H9 (cell line): Measurements from ENCODE around the gene WFDC1. TPM values are rescaled to one million over a fixed set of nuclear protein-coding genes. Genes with fewer than 3 reads are reported as not detected.

Experiments
- DNase-seq: peaks from one replicate; pipeline ENCODE4 v3.0.0-alpha.2; 2017
- H2AFZ ChIP-seq: one replicate; pipeline ENCODE4 v1.6.1; 2013; ENCODE audit warnings: mild to moderate bottlenecking, low read length, control low read depth, moderate library complexity
- H2AK5ac ChIP-seq: 2 replicates; pipeline ENCODE4 v1.6.1; 2013; ENCODE audit warnings: low read length, control low read depth, mixed read lengths; ENCODE audit not compliant: insufficient read length
- H2BK120ac ChIP-seq: one replicate; pipeline ENCODE4 v1.6.1; 2013; ENCODE audit warnings: low read depth, mild to moderate bottlenecking, low read length, control low read depth, inconsistent platforms; ENCODE audit not compliant: poor library complexity, severe bottlenecking
- H2BK12ac ChIP-seq: 2 replicates; pipeline ENCODE4 v1.6.1; 2013; ENCODE audit warnings: low read length, control low read depth, mixed read lengths, low read depth; ENCODE audit not compliant: insufficient read length
- H2BK15ac ChIP-seq: 2 replicates; pipeline ENCODE4 v1.6.1; 2013; ENCODE audit warnings: low read depth, low read length, control low read depth
- H2BK20ac ChIP-seq: one replicate; pipeline ENCODE4 v1.6.1; 2013; ENCODE audit warnings: low read depth, mild to moderate bottlenecking, low read length, control low read depth, inconsistent platforms; ENCODE audit not compliant: poor library complexity, severe bottlenecking
- H2BK5ac ChIP-seq: 2 replicates; pipeline ENCODE4 v1.6.1; 2013; ENCODE audit warnings: low read length, control low read depth, mixed read lengths; ENCODE audit not compliant: insufficient read length
- H3K14ac ChIP-seq: 2 replicates; pipeline ENCODE4 v1.6.1; 2013; ENCODE audit warnings: low read length, control low read depth; ENCODE audit not compliant: insufficient read depth
- H3K18ac ChIP-seq: 2 replicates; pipeline ENCODE4 v1.6.1; 2013; ENCODE audit warnings: low read depth, mild to moderate bottlenecking, mixed read lengths, low read length, control low read depth; ENCODE audit not compliant: insufficient read length
- H3K23ac ChIP-seq: 2 replicates; pipeline ENCODE4 v1.6.1; 2013; ENCODE audit warnings: low read length, control low read depth, mixed read lengths, low read depth; ENCODE audit not compliant: insufficient read length
- H3K23me2 ChIP-seq: 2 replicates; pipeline ENCODE4 v1.6.1; 2013; ENCODE audit warnings: low read depth, mild to moderate bottlenecking, mixed read lengths, low read length, control low read depth; ENCODE audit not compliant: insufficient read length, poor library complexity, severe bottlenecking
- H3K27ac ChIP-seq: 2 replicates; pipeline ENCODE4 v1.5.1; 2013; ENCODE audit warnings: low read length, control low read depth, mixed read lengths, low read depth; ENCODE audit not compliant: insufficient read length
- H3K27me3 ChIP-seq: 2 replicates; pipeline ENCODE4 v1.6.1; 2013; ENCODE audit warnings: low read length, control low read depth, inconsistent platforms; ENCODE audit not compliant: insufficient read depth
- H3K4ac ChIP-seq: 2 replicates; pipeline ENCODE4 v1.6.1; 2013; ENCODE audit warnings: low read depth, mild to moderate bottlenecking, control low read depth, inconsistent platforms, low read length, moderate library complexity
- H3K4me1 ChIP-seq: 2 replicates; pipeline ENCODE4 v1.6.1; 2013; ENCODE audit warnings: low read length, control low read depth, inconsistent platforms; ENCODE audit not compliant: insufficient read depth
- H3K4me2 ChIP-seq: 2 replicates; pipeline ENCODE4 v1.6.1; 2013; ENCODE audit warnings: low read length, control low read depth, mixed read lengths; ENCODE audit not compliant: insufficient read length, insufficient read depth
- H3K56ac ChIP-seq: 2 replicates; pipeline ENCODE4 v1.6.1; 2013; ENCODE audit warnings: low read depth, mild to moderate bottlenecking, mixed read lengths, low read length, control low read depth; ENCODE audit not compliant: insufficient read length
- H3K79me1 ChIP-seq: 2 replicates; pipeline ENCODE4 v1.6.1; 2013; ENCODE audit warnings: low read depth, mild to moderate bottlenecking, moderate library complexity, low read length, control low read depth, inconsistent platforms; ENCODE audit not compliant: insufficient read depth, poor library complexity, severe bottlenecking
- H3K79me2 ChIP-seq: 2 replicates; pipeline ENCODE4 v1.6.1; 2013; ENCODE audit warnings: low read length, control low read depth, inconsistent platforms; ENCODE audit not compliant: insufficient read depth
- H3K9ac ChIP-seq: 2 replicates; pipeline ENCODE4 v1.6.1; 2013; ENCODE audit warnings: low read length, control low read depth, mixed read lengths; ENCODE audit not compliant: insufficient read length; ENCODE audit errors: extremely low read depth
- H3K9me3 ChIP-seq: one replicate; pipeline ENCODE4 v1.6.1; 2013; ENCODE audit warnings: low read depth, low read length, inconsistent platforms; ENCODE audit not compliant: control insufficient read depth
- H3T11ph ChIP-seq: one replicate; pipeline ENCODE4 v1.6.1; 2013; ENCODE audit warnings: mild to moderate bottlenecking, low read length, control low read depth, inconsistent platforms
- H4K20me1 ChIP-seq: one replicate; pipeline ENCODE4 v1.6.1; 2013; ENCODE audit not compliant: control insufficient read depth, insufficient read length, insufficient read depth
- H4K5ac ChIP-seq: 2 replicates; pipeline ENCODE4 v1.6.1; 2013; ENCODE audit warnings: low read depth, mild to moderate bottlenecking, mixed read lengths, low read length, control low read depth; ENCODE audit not compliant: insufficient read length
- H4K8ac ChIP-seq: replicated peaks from 2 replicates; pipeline ENCODE4 v1.6.1; 2013; ENCODE audit warnings: low read length, control low read depth, mixed read lengths, low read depth; ENCODE audit not compliant: insufficient read length
- H4K91ac ChIP-seq: 2 replicates; pipeline ENCODE4 v1.6.1; 2013; ENCODE audit warnings: low read depth, mild to moderate bottlenecking, moderate library complexity, mixed read lengths, low read length, control low read depth; ENCODE audit not compliant: insufficient read length
- H3K27ac Mint-ChIP-seq, 3 experiments: 2 replicates in 2 of 3; 3 replicates in 1 of 3; pipeline ENCODE4 v1.8.0; 2020 to 2021; ENCODE audit warnings: mixed read lengths in 3 of 3, mild to moderate bottlenecking in 1 of 3, moderate library complexity in 1 of 3
- H3K27me3 Mint-ChIP-seq: 2 replicates; pipeline ENCODE4 v1.8.0; 2021; ENCODE audit warnings: low read depth, mild to moderate bottlenecking, moderate library complexity, mixed read lengths
- H3K36me3 Mint-ChIP-seq, 3 experiments: 2 replicates in 2 of 3; 3 replicates in 1 of 3; pipeline ENCODE4 v1.8.0; 2020 to 2021; ENCODE audit warnings: low read depth in 3 of 3, mixed read lengths in 3 of 3; ENCODE audit not compliant: insufficient read depth in 1 of 3
- H3K4me1 Mint-ChIP-seq, 2 experiments: 2 replicates each; pipeline ENCODE4 v1.8.0; 2020; ENCODE audit warnings: mixed read lengths in 2 of 2
- H3K4me3 Mint-ChIP-seq, 2 experiments: 2 replicates in 1 of 2; 3 replicates in 1 of 2; pipeline ENCODE4 v1.8.0; 2020 to 2021; ENCODE audit warnings: mild to moderate bottlenecking in 2 of 2, mixed read lengths in 2 of 2, moderate library complexity in 1 of 2
- H3K9me3 Mint-ChIP-seq, 2 experiments: 2 replicates in 1 of 2; 3 replicates in 1 of 2; pipeline ENCODE4 v1.8.0; 2020; ENCODE audit warnings: mild to moderate bottlenecking in 2 of 2, mixed read lengths in 2 of 2, moderate library complexity in 1 of 2
- WGBS: extraction: QIAGEN DNeasy Blood & Tissue Kit; methylation state at CpG from one replicate; pipeline ENCODE4 v1.1.7; 2013; ENCODE audit warnings: missing lambda C conversion rate, low lambda C conversion rate, mixed read lengths; ENCODE audit not compliant: insufficient read length; ENCODE audit errors: extremely low coverage; 5-methylcytosine and 5-hydroxymethylcytosine counted together
- total RNA-seq: library from RNA; stranded (reverse); gene quantifications from 2 replicates; pipeline ENCODE4 v1.2.1, GENCODE V29; 2021
- TF ChIP-seq, protein P1 (sequence below): fragments of 200-600 bp; sonication (generic); conservative IDR thresholded peaks from 3 replicates; pipeline ENCODE4 v1.8.0; 2021; ENCODE audit warnings: antibody characterized with exemption, mild to moderate bottlenecking

WFDC1 gene
- total RNA-seq, 1 experiment from 2014 or later: 0.24 TPM

DNA sequence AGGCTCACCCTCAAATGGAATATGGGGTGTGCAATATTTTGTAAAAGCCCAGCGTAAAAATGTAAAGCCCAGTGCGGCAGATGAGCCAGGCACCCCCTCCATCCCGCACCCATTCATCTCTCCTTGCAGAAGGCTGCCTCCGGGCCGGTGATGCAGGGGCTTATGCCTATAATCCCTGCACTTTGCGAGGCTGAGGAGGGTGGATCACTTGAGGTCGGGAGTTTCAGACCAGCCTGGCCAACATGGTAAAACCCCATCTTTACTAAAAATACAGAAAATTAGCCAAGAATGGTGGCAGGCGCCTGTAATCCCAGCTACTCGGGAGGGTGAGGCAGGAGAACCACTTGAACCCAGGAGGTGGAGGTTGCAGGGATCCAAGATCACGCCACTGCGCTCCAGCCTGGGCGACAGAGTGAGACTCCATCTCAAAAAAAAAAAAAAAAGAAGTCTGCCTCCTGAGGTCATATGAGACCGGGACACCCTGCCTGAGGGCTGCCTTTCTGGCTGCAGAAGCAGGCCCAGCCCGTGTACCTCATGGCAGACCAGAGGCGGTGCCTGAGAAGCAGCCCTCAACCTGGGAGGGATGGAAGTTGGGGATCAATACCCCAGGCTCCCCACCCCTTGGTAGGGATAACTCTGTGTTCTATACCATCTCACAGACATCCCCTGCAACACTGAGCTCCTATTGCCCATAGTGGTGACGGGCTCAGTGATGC, 56.2 kb downstream of the WFDC1 start:
- no peak overlapping the region for H2BK5ac ChIP-seq
- no peak overlapping the region for H2BK20ac ChIP-seq
- TF ChIP-seq, protein P1, sequence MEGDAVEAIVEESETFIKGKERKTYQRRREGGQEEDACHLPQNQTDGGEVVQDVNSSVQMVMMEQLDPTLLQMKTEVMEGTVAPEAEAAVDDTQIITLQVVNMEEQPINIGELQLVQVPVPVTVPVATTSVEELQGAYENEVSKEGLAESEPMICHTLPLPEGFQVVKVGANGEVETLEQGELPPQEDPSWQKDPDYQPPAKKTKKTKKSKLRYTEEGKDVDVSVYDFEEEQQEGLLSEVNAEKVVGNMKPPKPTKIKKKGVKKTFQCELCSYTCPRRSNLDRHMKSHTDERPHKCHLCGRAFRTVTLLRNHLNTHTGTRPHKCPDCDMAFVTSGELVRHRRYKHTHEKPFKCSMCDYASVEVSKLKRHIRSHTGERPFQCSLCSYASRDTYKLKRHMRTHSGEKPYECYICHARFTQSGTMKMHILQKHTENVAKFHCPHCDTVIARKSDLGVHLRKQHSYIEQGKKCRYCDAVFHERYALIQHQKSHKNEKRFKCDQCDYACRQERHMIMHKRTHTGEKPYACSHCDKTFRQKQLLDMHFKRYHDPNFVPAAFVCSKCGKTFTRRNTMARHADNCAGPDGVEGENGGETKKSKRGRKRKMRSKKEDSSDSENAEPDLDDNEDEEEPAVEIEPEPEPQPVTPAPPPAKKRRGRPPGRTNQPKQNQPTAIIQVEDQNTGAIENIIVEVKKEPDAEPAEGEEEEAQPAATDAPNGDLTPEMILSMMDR: no peak
- H3K79me2 ChIP-seq: no peaks in the 10 kb centered on the region
- H4K8ac ChIP-seq: no peak overlapping the region
- H3K27me3 Mint-ChIP-seq: peaks cover 1% of the 10 kb centered on the region; the same call in 1 of the 2 replicates
- peaks cover 0 to 8% of the 10 kb centered on the region in 2 experiments; a peak in 2 of 4 replicates for H3K4me1 Mint-ChIP-seq
- H3K56ac ChIP-seq: no peak overlapping the region
- DNase-seq: no peak
- no peaks in the 10 kb centered on the region for H3K9me3 Mint-ChIP-seq
- H3K4me2 ChIP-seq: no peak overlapping the region
- no peak overlapping the region for H3K23ac ChIP-seq
- no peaks in the 10 kb centered on the region for H3K9me3 ChIP-seq
- H2BK12ac ChIP-seq: no peak overlapping the region
- no peaks in the 10 kb centered on the region for H3K79me1 ChIP-seq
- H2AFZ ChIP-seq: no peak overlapping the region
- no peak overlapping the region for H3K18ac ChIP-seq
- WGBS: no CpG with 5 or more reads among the region's 16 CpGs
- H3K27me3 ChIP-seq: no peaks in the 10 kb centered on the region
- H3K4me1 ChIP-seq: no peaks in the 10 kb centered on the region
- H4K91ac ChIP-seq: no peak overlapping the region
- no peak overlapping the region for H3K27ac Mint-ChIP-seq
- no peak overlapping the region for H3K9ac ChIP-seq
- no peak overlapping the region for H2BK120ac ChIP-seq
- no peak overlapping the region for H3K27ac ChIP-seq
- H3K14ac ChIP-seq: no peak overlapping the region
- H2BK15ac ChIP-seq: no peak overlapping the region
- H2AK5ac ChIP-seq: no peak overlapping the region
- no peaks in the 10 kb centered on the region; a peak in 1 of 7 replicates for H3K36me3 Mint-ChIP-seq
- no peaks in the 10 kb centered on the region for H3K23me2 ChIP-seq
- no peak overlapping the region for H3T11ph ChIP-seq
- H4K5ac ChIP-seq: no peak overlapping the region
- H3K4ac ChIP-seq: no peak overlapping the region
- no peak overlapping the region for H3K4me3 Mint-ChIP-seq
- H4K20me1 ChIP-seq: no peaks in the 10 kb centered on the region
